Endometrial microvascular endothelial cells (primary cell): ENCODE results near the gene LGR5. TPM values are rescaled to one million over a fixed set of nuclear protein-coding genes. Genes with fewer than 3 reads are reported as not detected.

Source experiments
- in situ Hi-C: cut with HindIII; loops from 2 replicates; pipeline ENCODE4 v1.10.0; 2017; ENCODE audit warnings: low sequenced_read_pairs, low pct_unique_long_range_greater_than_20kb; ENCODE audit errors: inconsistent ontology term
- total RNA-seq: library from RNA; depleted of rRNA; stranded (reverse); fragments of >200 nt; gene quantifications from one replicate; pipeline ENCODE4 v1.2.3, GENCODE V29; 2015; ENCODE audit errors: inconsistent ontology term

Gene LGR5
- total RNA-seq, 1 donor from 2014 or later, result not detected

- in situ Hi-C loops, result no loop called here
Measured at GRCh38 chr12:71626098-71626497, 186.5 kb downstream of the LGR5 start.

- in situ Hi-C loops, result no loop called here
Measured at GRCh38 chr12:71626768-71627167, 187.2 kb downstream of the LGR5 start.

- in situ Hi-C loops, result no loop called here
Measured at GRCh38 chr12:71627438-71628002, 187.9 kb downstream of the LGR5 start.

Other genes starting within 250 kb of the LGR5 start
- gene ZFC3H1, start 224.1 kb downstream of the LGR5 start, total RNA-seq, result 21.7 TPM
- gene THAP2, start 224.5 kb downstream of the LGR5 start, total RNA-seq, result 3.0 TPM
- 39.1 TPM for gene TMEM19, start 246.3 kb downstream of the LGR5 start, total RNA-seq